Measurements from ENCODE around the gene TMEM187.

TMEM187 gene

DNA sequence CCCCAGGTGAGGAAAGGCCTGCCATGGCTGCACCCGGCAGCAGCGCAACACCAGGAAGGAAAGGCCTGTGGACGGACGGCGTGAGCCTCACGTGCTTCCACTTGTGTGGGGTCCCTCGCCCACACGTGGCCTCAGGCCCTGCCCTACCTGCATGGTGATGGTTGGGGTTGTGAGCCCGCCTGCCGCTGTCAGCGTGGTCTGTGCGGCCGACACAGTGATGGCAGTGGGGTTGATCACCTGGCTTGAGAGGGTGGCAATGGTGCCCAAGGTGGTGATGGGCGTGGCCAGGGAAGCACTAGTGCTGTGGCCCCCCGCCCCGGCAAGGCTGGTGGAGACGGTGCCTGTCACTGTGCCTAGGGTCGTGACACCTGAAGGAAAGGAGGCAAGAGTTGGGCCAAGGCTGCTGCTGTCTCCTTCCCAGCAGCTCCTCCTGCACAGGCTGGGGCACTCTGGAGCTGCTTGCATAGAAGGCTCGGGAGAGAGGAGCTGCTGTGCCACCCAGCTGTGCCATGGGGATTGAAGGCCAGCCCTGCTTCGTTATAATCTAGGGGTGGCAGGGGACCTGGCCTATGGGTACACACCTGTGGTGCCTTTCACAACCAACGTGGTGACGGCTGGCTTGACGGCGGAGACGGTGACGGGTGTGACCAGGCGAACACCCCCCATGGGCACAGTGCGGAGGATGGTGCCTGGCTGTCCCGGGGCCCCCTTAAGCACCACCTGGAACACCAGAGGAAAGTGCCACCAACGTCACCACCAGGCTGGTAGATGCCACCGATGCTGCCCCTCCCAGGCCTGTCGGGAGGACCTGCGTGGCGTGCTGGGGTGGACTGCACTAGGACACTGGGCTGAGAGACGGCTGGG lies 16.3 kb upstream of the TMEM187 start:
- DNase-seq: no peak

DNA sequence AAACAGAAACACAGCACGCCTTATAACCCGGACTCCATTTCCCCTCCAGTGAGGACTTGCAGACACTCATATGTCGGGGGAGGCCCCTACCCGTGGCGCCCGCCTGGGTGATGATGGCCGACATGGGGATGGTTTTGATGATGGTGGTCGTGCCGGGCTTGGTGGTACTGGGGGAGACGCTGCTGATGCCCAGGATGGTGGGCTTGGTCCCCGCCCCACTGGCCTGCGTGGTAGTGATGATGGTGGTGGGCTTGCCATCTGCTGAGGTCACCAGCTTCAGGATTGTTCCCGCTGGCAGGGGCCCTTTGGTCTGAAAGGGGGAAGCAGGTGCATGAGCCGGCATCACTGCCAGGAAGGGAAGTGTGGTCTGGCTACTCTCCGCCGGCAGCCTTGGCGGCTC lies 15.3 kb upstream of the TMEM187 start:
- DNase-seq: no peak

DNA sequence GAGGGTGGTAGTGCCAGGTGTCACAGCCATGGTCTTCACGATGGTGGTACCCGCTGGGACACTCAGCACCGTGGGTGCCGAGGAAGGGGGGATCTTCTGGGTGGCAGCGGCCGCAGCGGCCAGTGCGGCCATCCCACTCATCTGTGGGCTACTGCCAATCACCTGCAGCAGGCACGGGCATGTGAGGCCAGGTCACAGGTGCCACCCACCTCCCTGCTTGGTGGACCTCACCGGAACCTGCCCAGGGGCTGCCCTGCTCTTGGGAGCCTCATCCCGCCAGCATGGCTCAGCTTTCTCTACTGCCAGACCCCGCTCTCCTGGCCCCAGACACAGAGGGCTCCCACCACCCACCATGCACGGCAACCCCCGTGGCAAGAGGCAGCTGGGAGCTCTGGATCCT lies 13.9 kb upstream of the TMEM187 start:
- no peak for DNase-seq

DNA sequence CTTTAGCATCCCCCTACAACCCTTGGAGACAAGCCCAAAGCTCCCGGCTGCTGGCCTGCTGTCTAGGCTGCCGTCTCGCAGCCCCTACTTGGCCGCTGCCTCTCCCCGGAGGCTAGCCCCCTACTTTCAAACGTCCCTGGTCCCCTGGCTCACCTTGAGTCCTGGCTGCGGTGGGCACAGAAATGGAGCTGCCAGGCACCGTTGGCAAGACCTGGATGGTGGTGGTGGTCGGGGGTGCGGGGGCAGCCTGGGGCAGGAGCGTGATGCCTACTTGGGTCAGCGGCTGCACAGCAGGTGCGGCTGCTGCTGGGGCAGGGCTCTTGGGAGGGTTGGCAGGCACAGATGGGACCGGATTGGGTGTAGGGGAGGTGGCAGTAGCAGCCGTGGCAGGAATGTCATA lies 12.9 kb upstream of the TMEM187 start:
- DNase-seq: no peak

DNA sequence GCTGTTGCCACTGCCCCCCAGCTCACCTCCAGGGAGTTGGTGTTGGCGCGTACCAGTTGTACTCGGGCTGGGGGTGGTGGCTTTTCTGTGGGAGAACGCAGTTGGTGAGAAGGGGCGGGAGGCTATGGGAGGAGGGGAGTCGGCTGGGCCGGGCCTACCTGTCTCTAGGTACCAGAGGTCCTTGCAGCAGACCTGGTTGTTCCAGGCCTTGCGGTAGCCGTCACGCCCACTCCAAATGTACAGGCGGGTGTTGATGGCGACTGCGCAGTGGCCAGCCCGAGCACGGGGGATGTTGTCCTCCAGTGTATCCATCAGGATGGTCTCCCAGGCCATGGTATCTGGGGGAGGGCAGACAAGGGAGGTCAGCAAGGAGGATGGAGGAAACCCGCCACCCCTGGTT lies 12.5 kb upstream of the TMEM187 start:
- no peak for DNase-seq

DNA sequence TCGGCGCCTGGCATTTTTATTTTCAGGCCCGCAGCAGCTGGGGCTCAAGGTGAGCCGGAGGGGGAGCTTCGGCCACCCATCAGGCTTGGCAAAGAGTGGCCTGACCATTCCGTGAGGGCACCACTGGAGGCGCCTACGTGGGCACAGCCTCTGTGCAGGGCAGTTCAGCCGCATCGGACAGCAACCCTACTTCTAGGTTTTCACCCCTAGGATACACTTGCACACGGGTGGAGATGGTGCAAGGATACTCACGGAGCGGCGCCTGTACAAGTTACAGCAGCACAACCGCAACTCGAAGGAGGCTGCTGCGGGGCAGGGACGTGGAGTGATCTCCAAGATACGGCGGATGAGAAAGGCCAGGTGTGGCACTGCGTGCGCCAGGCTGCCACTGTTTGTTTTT lies 11.8 kb upstream of the TMEM187 start:
- no peak for DNase-seq

DNA sequence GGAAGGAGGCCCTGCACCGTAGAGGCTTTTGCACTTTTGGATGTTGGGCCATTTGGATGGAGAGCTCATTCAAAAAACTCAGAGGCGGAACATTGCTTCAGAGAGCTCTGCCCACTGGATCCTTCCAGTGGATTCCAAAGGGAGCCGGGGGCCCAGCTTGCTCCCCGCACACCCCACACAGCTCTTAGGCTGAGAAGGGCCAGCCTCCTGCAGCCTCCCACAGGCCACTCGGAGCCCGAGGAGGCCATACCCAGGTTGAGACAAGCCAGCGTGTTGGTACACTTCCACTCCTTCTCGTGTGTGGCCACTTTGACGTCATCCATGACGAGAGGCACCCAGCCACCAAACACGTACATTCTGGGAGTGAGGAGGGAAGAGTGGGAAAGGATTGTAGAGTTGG lies 11.3 kb upstream of the TMEM187 start:
- DNase-seq: no peak

DNA sequence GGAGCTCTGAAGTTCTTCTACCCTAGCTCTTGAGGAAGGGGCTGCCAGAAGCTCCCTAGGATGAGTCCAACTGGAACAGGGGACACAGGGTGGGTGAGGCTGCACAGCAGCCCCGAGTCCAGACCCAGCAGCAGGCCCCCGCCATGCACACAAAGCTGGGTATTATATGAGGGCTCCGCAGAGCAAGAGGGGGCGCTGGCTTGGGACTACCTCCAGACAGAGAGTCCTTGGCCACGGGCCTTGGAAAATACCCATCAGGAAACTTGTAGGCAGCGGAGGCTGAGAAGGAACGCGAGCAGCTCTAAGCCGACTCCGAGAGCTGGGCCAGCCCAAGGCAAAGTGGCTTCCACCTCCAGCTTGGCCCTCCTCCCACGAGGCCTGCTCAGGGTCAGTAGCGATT lies 9.0 kb upstream of the TMEM187 start:
- DNase-seq: no peak

DNA sequence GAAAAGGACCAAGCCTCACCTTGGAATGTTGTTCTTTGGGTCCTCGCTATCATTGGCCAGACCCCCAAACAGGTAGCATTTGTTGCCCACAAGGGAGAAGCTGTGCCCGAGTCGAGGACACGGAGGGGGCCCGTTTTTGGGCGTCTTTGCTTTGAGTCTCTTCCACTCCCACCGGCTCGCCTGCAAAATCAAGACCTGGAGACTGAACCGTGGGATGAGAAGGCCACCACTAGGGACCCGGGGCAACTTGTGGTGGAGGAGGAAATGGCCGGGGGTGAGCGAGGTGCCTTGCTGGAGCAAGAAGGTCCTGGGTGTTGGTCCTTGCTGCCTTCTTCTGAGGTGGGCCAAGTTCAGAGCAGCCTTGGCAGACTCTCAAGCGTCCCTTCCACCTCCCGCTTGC lies 8.4 kb upstream of the TMEM187 start:
- no peak for DNase-seq

DNA sequence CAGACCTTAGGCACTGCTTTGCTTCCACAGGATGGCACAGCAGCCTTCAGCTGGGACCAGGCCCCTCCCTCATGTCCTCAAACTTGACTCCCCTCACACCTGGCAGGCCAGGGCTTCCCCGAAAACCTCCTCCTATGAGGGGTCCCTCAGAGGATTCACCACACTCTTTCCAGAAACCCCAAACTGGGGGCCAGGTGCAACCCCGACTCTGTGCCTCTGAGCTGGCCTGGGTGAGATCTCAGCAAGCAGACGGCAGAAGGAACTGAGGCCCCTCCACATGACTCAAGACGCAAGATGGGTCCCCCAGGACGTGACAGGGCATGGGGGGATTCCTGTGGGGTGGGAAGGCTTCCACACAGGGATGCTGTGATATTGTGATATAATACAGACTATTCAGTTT lies 7.1 kb upstream of the TMEM187 start:
- no peak for DNase-seq

DNA sequence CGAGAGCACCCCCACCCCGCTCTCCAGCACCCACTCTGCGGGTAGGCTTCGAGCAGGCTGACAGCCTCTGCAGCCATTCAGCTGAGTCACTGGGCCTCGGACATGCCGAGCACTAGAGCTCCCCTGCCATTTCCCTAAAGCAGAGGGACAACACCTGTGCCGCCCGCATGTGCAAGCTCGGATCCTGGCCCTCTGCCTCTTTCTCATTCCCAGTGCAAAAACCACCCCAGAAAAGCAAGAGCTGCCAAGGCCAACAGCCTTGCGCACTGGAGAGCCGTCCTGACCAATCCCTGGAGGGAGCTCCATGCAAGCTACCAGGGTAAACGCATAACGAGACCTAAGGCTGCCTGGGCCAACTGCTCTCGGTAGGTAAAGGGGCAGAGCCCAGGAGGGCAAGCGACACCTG lies 6.3 kb upstream of the TMEM187 start:
- DNase-seq: no peak

DNA sequence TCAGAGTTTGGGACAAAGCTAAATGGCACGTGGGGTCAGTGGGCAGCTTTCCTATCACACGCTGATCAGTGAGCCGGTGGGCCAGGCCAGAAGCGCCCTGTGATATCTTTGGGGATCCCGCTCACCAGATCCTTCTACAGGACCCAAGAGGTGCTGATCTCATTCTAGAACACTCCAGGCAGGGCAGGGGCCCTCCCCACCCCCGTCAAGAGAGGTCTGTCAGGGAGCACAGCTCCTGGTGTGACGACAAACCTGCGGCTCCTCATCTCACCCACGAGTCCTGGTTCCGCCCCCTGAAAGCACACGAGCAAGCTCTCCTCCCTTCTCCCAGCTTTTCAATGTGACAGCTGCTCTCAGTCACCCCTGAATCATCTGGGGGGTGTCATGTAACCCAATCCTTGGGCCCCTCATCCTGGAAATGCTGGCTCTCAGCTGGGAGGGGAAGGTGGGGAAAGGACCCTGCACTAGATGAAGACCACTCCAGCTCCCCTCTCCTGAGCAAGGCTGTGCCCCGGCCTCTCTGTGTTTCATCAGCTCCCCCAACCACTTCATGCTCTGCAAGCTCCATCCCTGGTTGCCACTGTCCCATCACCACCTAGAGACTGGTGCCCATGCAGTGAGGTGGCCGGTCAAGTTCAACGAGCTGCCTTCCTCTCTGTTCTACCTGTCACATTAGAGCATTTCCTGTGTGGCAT lies 5.6 kb upstream of the TMEM187 start:
- DNase-seq: no peak

DNA sequence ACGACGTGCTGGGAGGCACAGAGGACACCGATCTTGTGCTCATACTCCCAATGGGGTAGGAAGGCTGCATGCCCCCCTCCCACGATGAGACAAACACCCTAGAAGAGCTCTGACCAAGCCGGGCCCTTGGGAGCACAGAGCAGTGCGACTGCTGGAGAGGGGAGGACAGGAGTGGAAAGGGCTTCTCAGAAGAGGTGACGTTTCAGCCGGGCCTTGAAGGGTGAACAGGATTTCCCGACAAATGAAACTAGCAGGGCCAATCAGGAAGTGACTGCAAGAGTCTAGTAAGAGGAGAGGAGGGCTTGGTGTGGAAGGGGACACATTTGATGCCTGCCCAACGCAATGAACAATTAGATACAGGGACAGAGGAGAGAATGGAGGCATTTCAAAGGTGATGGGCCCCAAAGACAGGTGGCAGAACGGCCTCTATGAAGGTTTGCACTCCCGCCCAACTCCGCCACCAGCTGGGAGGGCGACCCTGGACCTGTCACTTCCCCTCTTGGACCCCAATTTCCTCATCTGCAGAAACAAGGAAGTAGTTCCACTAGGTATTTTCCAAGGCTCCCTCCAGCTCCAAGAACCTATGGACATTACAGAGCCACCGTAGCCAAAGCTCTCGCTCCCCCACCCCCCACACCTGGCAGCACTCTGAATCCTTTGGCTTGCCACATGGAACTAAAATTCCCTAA lies 4.9 kb upstream of the TMEM187 start:
- DNase-seq: no peak

DNA sequence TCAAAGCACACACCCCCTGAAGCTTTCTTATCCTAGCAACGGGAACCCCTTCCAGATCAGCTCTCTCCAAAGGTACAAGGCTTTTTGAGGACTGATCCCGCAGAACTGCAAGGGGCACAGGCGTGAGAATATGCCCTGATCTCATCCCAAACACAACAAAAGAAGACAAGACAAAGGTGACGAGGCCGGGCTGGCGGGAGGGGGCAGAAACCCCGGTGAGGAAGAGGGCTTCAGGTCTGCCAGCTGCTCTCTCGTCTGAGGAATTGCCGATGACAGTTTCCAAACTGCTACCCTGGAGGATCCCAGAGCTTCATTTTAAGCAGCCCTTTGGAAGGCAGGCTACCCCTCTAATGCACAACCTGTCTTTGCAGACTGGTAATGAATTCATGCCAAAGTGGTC lies 4.3 kb upstream of the TMEM187 start:
- no peak for DNase-seq

DNA sequence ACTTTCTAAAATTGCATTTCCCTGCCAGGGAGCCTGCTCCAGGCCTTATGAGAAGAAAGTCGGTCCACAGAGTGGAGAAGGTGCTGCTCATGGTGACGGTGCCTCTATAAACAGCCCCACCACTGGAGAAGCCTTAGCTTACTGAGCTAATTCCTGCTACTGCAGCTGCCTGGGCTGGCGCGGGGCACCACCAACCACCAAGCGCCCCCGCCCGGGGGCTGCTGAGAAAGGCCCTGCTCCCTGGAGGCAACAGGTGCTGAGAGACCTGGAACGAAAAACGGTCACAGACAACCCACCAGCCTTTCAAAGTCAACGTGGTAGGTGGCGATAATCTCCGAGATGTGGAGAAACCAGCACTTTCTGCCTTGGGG lies 3.8 kb upstream of the TMEM187 start:
- peak; percentile 13 for DNase-seq

DNA sequence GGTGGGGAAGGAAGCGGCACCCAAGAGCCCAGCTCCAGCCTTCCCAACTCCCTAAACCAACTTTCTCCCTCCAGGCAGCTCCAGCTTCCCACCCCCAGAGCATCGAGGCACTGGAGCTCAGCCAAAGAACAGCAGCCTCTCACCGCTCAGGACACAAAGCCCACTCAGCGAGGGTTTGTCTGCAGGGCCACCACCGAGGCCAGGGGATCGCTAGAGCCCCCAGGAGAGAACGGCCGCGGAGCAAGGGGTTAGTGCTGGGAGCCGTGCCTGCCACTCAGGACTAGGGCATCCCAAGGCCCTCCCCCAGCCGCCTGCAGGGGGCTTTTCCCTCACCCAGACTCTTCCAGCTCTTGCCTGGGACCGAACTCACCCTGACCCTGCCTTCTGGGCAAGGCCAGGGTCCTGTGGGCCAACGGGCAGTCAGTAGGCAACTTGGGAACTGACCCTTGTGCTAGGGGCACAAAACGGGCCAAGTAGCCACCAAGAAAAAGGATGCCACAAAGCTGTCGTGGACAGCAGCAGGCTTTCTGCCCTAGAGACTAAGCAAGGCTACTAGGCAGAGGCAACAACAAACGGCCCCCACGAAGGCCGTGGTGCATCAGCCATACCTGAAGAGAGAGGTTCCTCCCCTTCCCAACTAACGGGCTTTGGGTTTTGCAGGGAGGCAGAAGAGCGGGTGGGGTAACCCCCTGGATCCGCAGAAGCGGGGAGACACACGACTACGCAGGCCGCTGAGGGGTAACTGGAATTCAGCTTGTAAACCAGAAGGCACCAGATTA lies 3.2 kb upstream of the TMEM187 start:
- DNase-seq: no peak

DNA sequence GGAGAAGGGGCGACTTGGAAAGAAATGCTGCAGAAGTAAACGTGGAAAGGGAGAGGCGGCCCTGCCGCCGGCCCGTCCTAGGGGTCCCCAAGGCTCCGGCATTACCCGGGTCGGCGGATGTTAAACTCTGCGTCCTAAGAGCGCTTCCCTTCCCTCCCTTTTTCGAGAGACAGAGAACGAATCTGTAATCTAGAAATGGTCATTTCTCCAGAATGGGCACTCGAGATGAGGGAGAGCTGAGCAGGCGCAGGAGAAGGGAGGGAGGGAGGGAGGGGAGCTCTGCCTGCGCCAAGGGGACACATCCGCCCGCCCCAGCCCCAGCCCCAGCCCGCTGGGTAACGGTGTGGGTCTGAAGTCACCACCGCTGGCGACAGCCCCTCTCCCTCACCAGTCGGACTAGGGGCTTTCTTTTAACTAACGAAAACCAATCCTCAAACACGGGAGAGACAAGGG lies 2.6 kb upstream of the TMEM187 start:
- DNase-seq: no peak

DNA sequence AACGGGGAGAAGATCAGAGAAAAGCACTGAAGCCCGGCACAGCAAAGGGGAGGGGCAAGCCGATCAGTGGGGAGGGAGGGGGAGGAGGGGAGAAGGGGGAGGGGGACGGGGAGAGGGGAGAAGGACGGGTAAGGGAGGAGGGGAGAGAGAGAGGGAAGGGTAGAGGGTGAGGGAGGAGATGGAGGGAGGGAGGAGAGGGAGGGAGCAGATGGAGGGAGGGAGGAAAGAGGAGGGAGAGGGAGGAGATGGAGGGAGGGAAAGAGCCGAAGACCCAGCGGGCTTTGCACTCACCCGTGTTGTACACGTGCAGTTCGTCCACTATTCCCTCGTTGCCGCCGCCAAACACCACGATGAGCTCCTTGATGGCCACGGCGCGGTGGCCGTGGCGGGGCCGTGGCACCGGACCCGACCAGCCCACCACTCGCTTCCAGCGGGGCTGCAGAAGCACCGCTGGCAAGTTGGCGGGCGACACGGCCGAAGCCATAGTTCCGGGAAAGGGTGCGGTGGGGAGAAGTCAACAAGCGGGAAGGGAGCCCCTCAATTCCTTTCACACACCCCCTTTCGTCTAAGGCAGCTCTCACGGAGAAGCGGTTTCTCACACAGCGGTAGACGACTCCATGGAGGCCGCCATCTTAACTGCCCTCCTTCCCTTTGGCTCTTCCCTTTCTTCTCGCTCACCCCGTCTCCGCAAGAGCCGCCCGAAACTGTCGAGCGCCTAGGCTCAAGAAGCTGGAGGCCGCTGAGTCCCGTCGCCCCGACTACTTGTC lies 2.0 kb upstream of the TMEM187 start:
- DNase-seq: peak; percentile 34

DNA sequence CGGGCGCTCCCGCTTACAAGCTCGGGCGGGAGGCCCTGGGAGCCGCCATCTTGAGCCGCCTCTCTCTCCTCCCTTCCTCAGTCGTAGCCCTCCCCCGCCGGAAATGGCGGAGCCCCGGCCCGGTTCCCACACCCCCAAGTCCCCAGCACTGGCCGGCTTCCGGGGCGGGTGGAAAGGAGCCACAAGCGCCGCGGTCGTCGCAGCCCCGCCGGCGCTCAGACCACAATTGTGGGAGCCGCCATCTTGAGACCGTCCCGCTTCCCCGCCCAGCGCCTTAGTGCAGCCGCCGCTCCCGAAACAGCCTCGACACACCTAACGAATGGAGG lies 1.5 kb upstream of the TMEM187 start:
- peak; percentile 70 for DNase-seq

DNA sequence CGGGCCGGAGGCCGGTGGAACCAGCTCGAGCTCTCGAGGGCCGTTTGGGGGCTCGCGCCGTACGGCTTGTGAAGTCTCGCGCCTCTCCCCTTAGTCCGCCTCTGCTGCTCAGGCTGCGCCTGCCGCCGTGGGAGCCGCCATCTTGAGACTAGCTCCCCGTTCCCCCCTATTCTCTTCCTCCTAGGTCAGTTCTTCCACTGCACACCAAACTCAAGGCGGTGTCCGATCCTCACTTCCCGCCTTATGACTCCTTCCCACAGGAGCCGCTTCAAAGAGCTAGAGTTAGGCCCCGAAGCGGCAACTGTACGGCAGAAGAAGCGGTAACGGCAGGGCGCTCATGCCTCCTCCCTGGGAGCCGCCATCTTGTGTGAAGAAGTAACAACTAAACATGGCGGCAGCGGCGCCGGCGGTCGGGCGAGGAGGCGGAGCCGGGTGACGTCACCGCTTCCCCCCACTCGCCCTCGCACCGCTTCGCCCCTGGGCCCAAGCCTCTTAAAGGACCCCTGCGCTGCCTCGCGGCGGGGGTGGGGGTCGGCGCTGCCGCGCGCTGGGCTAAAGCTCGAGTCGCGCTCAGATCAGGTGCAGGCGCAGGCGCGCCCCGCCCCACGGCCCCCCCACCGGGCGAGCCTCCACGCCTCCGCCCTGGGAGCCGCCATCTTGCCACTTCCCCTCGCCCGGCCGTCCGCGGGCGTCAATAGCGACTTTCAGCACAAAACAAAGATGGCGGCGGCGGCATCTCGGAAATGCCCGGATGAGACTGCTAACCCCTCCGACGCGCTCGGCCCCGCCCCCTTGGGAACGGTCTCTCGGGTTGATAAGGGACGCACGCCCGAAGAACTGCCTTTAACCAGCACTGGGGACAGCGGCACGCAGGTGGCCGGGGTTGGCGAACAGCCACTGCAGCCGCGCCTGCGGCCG lies 845 bp upstream of the TMEM187 start, which contains the start of gene HCFC1:
TSS of gene HCFC1 (minus strand) at position 369 of the 918 bp plus-strand sequence. CDS start 978 bp downstream, outside the sequence.
- DNase-seq: peak; percentile 96

Data from NCI-H1092 treated with DMSO at 0.1 percent for 48 hours (cell line).